A673 (cell line): ENCODE data around the gene HMGCS2. TPM values are rescaled to one million over a fixed set of nuclear protein-coding genes. Genes with fewer than 3 reads are reported as not detected.

Experiments
- BruUV-seq: library from RNA; stranded (reverse); fragments of 400-500 nt; replicated peaks from 2 replicates; lab custom pipeline; 2021; lab: Mats Ljungman, UMichigan
- CTCF ChIA-PET: fragments of 300-600 bp; sonication (Branson Sonifier 250); formaldehyde crosslinking; loops from one replicate; lab custom pipeline; 2022; ENCODE audit warnings: antibody characterized with exemption; lab: Charles Lee
- POLR2A ChIA-PET: fragments of 300-600 bp; sonication (Branson Sonifier 250); formaldehyde crosslinking; loops from one replicate; lab custom pipeline; 2022; ENCODE audit warnings: antibody characterized with exemption; ENCODE audit not compliant: low non-redundant PET; lab: Charles Lee
- DNase-seq: peaks from one replicate; pipeline ENCODE4 v3.0.0-alpha.2; 2015; ENCODE audit warnings: low spot score
- H3K27ac ChIP-seq: fragments of 200-600 bp; sonication (generic); 2 replicates; pipeline ENCODE4 v1.5.1; 2016; ENCODE audit warnings: mixed run types, low read depth, mild to moderate bottlenecking, mixed read lengths, antibody characterized with exemption, low read length; ENCODE audit not compliant: poor library complexity, severe bottlenecking
- H3K27me3 ChIP-seq: fragments of 200-600 bp; sonication (generic); replicated peaks from 2 replicates; pipeline ENCODE4 v1.6.1; 2017; ENCODE audit warnings: mixed run types, low read depth, mild to moderate bottlenecking, mixed read lengths, antibody characterized with exemption, low read length; ENCODE audit not compliant: insufficient read depth, poor library complexity
- H3K36me3 ChIP-seq: fragments of 200-600 bp; sonication (generic); 2 replicates; pipeline ENCODE4 v1.6.1; 2016; ENCODE audit warnings: mixed run types, mild to moderate bottlenecking, mixed read lengths, antibody characterized with exemption, low read length; ENCODE audit not compliant: insufficient read depth, poor library complexity, severe bottlenecking
- H3K4me1 ChIP-seq: fragments of 200-600 bp; sonication (generic); 2 replicates; pipeline ENCODE4 v1.6.1; 2017; ENCODE audit warnings: mixed run types, mild to moderate bottlenecking, mixed read lengths, antibody characterized with exemption, low read length; ENCODE audit not compliant: insufficient read depth, poor library complexity, severe bottlenecking
- H3K4me3 ChIP-seq: fragments of 200-600 bp; sonication (generic); 2 replicates; pipeline ENCODE4 v1.5.1; 2016; ENCODE audit warnings: low read depth, mixed run types, mild to moderate bottlenecking, mixed read lengths, low read length; ENCODE audit not compliant: poor library complexity, severe bottlenecking
- H3K9me3 ChIP-seq: fragments of 200-600 bp; sonication (generic); 2 replicates; pipeline ENCODE4 v1.6.1; 2016; ENCODE audit warnings: mixed run types, low read depth, mild to moderate bottlenecking, mixed read lengths, antibody characterized with exemption, low read length; ENCODE audit not compliant: poor library complexity, severe bottlenecking
- CTCF ChIP-seq: fragments of 300-800, 200-600 bp; sonication (generic); conservative IDR thresholded peaks from 2 replicates; pipeline ENCODE4 v1.5.1; 2017; ENCODE audit warnings: low read depth, mild to moderate bottlenecking, antibody characterized with exemption, low read length, moderate library complexity, mixed read lengths
- EZH2 ChIP-seq: fragments of 200-600 bp; sonication (generic); IDR thresholded peaks from 2 replicates; pipeline ENCODE4 v1.6.1; 2017; ENCODE audit warnings: borderline replicate concordance, low read depth, mild to moderate bottlenecking, mixed read lengths, antibody characterized with exemption, low read length; ENCODE audit not compliant: poor library complexity, severe bottlenecking
- intact Hi-C: fragments of 100-400 bp; cut with micrococcal nuclease; formaldehyde crosslinking; loops from one replicate; pipeline ENCODE4 v1.10.0; 2022; ENCODE audit not compliant: unreplicated experiment
- total RNA-seq: library from RNA; stranded (reverse); gene quantifications from 2 replicates; pipeline ENCODE4 v1.2.3, GENCODE V29; 2021

The HMGCS2 gene
- total RNA-seq, 1 experiment from 2014 or later, result not detected

DNA sequence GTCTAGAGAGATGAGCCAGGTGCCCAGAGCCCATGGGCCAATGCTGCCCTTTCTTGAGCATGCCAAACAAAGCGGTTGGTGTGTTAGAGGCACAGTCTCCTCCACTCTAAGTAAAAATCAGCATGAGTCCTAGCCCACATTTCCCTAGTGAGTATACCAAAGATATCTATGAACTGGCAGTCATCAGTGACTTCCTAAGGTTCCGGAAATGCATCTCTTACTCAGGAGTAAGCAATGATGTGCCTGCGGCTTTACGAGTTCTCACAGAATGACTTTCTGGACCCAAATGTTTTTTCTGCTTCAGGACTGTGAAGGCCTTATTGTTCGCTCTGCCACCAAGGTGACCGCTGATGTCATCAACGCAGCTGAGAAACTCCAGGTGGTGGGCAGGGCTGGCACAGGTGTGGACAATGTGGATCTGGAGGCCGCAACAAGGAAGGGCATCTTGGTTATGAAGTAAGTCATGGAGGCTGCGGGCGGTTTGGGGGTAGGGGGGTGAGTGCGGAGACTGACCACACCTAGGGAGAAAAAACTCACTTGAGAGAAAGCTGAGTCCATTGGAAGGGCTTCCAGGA, 47.8 kb downstream of the HMGCS2 start:
- BruUV-seq, result no TSS peak
- Histone ChIP-seq H3K4me3 (no peak overlapping the region), H3K36me3 (peaks cover 69% of the 10 kb centered on the region), H3K27ac (no peak overlapping the region), H3K4me1 (peaks cover 32% of the 10 kb centered on the region), H3K9me3 (no peaks in the 10 kb centered on the region), H3K27me3 (no peaks in the 10 kb centered on the region)
- ChIA-PET CTCF (no interaction called here), POLR2A (no interaction called here)
- DNase-seq, result peak; percentile 40
- intact Hi-C loops, result no loop called here
- no peak for TF ChIP-seq CTCF
- no peak for TF ChIP-seq EZH2

- H3K9me3 ChIP-seq, result no peaks in the 10 kb centered on the region
- intact Hi-C loops, result no loop called here
- POLR2A ChIA-PET, result no interaction called here
- peaks cover 63% of the 10 kb centered on the region for H3K36me3 ChIP-seq
- no peak overlapping the region for H3K4me3 ChIP-seq
- no TSS peak for BruUV-seq
- H3K4me1 ChIP-seq, result peaks cover 52% of the 10 kb centered on the region
- CTCF ChIA-PET, result no interaction called here
- TF ChIP-seq EZH2 (no peak), CTCF (no peak)
- no peak for DNase-seq
- no peaks in the 10 kb centered on the region for H3K27me3 ChIP-seq
- no peak overlapping the region for H3K27ac ChIP-seq
Observed at GRCh38 chr1:119718972-119719371, 49.7 kb downstream of the HMGCS2 start.

- peaks cover 58% of the 10 kb centered on the region for H3K36me3 ChIP-seq
- CTCF ChIA-PET, result no interaction called here
- H3K4me3 ChIP-seq, result no peak overlapping the region
- peaks cover 52% of the 10 kb centered on the region for H3K4me1 ChIP-seq
- POLR2A ChIA-PET, result no interaction called here
- no peak for DNase-seq
- H3K27ac ChIP-seq, result no peak overlapping the region
- no peaks in the 10 kb centered on the region for H3K27me3 ChIP-seq
- TF ChIP-seq EZH2 (no peak), CTCF (no peak)
- BruUV-seq, result no TSS peak
- intact Hi-C loops, result no loop called here
- H3K9me3 ChIP-seq, result no peaks in the 10 kb centered on the region
Observed at GRCh38 chr1:119718409-119718808, 50.3 kb downstream of the HMGCS2 start.
